Measurements from ENCODE around the gene C5AR1.

DNA sequence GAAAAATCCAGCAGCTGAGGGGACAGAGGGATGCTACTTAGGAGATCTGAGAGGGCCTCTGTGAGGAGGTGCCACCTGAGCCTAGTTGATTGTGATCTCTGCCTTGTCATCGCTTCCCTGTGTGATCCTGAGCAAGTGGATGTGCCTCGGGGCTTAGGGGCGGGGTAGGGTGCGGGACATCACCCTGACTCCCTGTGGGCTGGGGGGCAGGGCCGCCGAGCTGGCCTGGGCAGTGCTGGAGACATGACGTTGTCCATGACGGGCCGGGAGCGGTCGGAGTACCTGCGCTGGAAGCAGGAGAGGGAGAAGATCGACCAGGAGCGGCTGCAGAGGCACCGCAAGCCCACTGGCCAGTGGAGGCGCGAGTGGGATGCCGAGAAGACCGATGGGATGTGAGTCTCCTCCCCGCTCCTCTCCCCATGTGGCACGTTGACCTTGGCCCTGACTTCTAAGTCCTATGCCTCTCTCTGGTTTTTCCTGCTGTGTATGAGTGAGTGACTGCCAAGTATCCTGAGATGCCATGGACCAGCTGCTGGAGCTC is 43.2 kb upstream of the C5AR1 start:
- TF ChIP-seq, protein P1, sequence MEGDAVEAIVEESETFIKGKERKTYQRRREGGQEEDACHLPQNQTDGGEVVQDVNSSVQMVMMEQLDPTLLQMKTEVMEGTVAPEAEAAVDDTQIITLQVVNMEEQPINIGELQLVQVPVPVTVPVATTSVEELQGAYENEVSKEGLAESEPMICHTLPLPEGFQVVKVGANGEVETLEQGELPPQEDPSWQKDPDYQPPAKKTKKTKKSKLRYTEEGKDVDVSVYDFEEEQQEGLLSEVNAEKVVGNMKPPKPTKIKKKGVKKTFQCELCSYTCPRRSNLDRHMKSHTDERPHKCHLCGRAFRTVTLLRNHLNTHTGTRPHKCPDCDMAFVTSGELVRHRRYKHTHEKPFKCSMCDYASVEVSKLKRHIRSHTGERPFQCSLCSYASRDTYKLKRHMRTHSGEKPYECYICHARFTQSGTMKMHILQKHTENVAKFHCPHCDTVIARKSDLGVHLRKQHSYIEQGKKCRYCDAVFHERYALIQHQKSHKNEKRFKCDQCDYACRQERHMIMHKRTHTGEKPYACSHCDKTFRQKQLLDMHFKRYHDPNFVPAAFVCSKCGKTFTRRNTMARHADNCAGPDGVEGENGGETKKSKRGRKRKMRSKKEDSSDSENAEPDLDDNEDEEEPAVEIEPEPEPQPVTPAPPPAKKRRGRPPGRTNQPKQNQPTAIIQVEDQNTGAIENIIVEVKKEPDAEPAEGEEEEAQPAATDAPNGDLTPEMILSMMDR (IDR thresholded peaks at IDR 0.05): no peak
- TF ChIP-seq POLR2AphosphoS5 (IDR thresholded peaks at IDR 0.05): no peak

Data from stomach (tissue), 4 donors.